ENCODE measurements around the gene DMPK.

The DMPK gene

DNA sequence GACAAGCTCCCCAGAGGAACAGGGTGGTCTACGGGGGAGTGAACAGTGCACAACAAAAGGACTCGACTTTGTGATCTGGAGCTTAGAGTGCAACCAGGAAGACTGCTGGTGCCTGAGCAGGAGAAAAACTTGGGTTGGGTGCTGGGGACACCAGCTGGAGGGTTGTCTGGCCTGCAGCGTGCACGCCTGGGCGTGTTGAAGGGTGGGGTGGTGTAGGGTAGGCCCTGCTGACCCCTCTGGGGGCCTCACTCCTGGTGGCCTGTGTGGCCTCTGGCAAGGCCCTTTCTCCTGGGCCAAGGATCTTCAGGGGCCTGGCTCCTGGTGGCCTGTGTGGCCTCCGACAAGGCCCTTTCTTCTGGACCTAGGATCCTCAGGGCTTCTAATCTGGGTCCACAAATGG, 37.5 kb upstream of the DMPK start:
- no peak for TF ChIP-seq ZNF274 (IDR thresholded peaks at IDR 0.05; ENCODE audit: low read depth, low read length)
- no peak overlapping the region for H3K4me3 ChIP-seq (ENCODE audit: low read length)

DNA sequence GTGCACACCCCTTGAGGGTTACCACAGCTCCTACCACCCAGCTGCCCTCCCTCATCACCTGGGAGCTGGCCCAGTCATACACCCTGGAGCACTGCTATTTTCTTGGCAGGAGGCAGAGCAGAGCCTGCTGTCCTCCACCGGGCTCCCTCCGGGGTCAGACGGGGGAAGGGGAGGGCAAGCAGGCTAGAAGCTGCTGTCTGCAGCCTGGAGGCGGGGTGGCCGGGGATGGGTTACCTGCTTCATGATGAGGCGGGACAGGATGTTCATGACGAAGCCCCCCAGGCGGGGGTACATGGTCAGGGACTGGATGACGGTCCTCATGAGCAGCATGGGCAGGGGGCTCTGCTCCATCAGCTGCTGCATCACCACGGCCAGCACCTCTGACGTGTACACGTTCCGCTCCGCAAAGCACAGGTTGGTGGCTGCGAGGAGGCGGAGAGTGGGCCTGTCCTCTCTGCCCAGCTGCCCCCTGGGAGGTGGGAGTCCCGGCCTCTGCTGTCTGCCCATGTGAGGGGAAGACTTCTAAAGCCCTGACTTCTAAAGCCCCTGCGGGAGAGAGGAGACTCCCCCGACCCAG, 35.5 kb upstream of the DMPK start:
- no peak overlapping the region for H3K4me3 ChIP-seq (ENCODE audit: low read length)

DNA sequence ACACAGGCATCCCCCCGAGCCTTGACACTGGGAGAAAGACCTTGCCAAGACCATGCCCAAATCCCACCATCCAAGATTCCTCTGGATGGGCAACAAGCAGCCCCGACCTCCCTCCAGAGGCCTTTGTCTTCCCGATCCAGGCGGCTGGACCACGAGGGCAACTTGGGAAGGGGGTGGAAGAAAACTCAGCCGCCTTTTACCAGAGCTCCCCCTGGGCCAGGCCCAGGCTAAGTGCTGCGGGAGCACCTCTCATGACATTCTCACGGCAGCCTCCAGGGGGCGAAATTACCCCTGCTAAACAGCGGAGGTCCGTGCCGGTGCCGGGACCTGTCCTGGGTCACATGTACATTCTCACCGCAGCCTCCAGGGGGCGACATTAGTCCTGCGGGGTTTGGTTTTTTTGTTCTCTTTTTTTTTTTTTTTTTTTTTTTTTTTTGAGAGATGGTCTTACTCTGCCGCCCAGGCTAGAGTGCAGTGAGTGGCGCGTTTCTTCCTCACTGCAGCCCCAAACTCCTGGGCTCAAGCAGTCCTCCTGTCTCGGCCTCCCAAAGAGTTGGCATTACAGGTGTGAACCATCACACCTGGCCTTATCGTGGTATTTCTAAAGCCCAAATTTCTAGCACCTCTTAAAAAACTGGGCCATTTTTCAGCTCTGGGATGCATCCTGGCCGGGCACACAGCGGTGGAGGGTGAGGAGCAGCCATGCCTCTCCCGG, 34.9 kb upstream of the DMPK start:
- TF ChIP-seq ZNF274 (IDR thresholded peaks at IDR 0.05; ENCODE audit: low read depth, low read length) = no peak
- no peak overlapping the region for H3K4me3 ChIP-seq (ENCODE audit: low read length)

More for the DNA sequence above, 35.5 kb upstream of the DMPK start:
- no peak for TF ChIP-seq ZNF274 (IDR thresholded peaks at IDR 0.05; ENCODE audit: low read depth, low read length)

DNA sequence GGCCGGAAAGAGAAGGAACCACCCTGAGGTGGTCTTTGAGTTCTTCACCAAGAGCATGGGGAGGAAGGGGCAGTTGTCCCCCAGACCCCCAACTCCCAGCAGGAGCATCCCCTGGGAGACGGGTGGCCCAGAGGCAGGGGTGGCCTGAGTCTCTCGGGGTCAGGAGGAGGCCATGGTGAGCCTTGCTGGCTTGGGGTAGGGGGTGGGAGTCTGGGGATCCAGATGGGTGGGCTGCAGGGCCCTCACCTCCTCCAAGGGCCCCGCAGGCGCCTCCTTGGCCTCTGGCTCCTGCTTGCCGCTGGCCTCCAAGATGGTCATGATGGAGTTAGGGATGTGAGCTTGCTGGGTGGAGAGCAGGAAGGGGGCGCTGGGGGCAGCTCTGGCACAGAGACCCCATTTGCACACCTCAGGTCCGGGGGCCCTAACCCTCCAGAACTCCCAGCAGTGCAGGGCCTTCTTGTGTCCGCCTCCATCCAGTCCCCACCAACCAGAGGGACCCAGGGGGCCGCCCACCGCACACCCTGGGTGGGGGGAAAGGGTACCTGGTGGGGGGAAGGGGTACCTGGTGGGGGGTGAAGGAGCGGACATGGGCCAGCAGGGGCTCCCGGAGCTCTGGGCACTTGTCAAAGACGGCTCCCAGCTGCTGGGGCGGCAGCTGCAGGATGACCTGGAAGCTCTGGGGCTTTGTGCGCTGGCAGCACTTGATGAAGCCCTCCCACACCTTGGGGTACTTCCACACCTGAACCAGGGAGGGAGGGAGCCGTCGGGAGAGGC, 34.1 kb upstream of the DMPK start:
- TF ChIP-seq ZNF274 (IDR thresholded peaks at IDR 0.05; ENCODE audit: low read depth, low read length) = no peak

DNA sequence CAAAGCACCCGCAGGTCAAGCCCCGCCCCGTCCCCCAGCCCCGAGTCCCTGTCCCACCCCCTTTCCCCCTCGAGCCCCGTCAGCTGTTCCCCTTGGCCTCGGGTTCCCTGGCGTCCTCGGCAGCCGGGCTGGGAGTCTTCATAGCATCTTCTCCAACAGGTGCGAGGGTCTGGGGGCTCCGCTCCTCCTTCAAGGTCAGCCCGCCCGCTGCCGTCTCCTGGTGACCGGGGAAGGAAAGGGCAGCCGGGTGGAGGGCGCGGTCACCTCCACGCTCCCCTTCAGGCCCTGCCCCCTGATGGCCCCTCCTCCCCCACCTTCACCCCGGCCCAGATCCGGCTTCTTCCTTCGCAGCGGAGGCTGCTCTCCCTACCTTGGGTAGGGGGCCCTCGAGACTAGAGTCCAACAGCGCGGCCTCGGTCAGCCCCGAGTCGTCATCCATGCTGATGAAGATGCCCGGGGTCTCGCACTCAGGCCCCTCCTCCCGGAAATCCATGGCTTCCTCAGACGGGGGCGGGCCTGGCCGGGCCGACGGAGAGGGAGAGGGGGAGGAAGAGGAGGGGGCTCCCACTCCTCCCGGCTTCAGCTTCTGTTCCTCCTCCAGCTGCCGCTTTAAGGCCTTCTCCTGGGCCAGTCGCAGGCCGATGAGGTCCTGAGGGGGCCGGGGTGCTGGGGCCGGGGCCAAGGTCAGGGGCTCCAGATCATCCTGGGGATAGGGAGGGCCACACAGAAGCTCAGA, 33.4 kb upstream of the DMPK start:
- H3K4me3 ChIP-seq (ENCODE audit: low read length) = no peak overlapping the region
- TF ChIP-seq ZNF274 (IDR thresholded peaks at IDR 0.05; ENCODE audit: low read depth, low read length) = no peak

More for the DNA sequence above, 34.1 kb upstream of the DMPK start:
- no peak overlapping the region for H3K4me3 ChIP-seq (ENCODE audit: low read length)

DNA sequence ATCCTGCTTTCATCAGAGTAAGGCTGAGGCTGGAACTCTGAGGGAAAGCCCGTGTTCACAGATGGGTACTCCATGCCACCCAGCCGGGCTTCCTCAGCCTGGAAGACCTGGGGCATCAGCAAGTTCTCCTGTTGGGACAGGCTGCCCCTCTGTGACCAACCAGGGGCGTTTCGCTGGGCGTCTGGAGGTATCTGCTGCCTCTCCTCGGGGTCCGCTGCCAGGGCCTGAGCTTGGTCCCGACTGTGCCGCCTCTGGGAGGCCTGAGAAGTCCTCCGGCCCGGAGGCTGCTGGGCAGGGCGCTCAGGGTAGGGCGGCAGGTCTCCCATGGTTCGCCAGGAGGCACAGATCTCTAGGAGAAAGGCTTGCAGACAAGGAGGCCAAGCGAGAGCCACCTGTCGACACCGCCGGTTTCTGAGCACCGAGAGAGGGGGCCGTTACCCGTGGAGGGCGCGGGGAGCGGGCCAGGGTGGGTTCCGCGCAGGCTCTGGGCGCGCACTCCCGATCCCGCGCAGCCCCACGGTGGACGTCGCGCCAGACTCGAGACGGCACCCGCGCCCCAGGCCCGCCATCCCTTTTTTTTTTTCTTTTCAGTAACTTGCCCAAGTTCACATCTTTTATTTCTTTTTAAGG, 32.7 kb upstream of the DMPK start, which contains the start of gene RSPH6A:
RSPH6A (minus strand) TSS at position 458 of the 630 bp plus-strand sequence; CDS start at position 326, 132 bp downstream.
- no peak within 1 kb of the TSS for H3K4me3 ChIP-seq (ENCODE audit: low read length)
- no peak for TF ChIP-seq ZNF274 (IDR thresholded peaks at IDR 0.05; ENCODE audit: low read depth, low read length)

DNA sequence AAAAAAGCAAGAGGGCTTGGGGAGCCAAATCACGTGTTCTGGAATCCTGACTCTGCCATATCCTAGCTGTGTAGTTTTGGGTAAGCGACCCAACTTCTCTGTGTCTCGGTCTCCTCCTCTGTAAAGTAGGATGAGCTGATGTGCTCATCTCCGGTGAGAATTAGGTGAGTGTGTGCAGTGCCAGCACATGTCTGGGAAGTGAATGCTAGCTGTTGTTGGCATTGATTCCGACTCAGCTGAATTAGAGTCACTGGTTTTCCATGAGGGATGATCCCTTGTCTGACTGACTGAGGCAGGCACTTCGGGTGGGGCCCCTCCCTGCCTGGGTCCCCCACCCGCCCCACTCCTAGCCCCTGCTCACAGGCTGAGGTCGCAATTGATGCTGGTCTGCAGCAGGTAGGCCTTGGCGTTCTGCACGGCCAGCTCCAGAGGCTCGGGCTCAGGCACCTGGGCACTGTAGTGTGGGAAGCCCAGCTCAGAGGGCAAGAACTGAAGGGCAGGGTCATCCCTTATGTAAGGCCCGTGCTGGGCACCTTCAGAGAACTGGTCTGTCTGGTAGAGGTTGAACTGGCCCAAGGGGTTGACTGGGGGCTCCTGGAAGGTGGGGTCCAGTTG, 32.0 kb upstream of the DMPK start:
- H3K4me3 ChIP-seq (ENCODE audit: low read length) = no peak overlapping the region
- TF ChIP-seq ZNF274 (IDR thresholded peaks at IDR 0.05; ENCODE audit: low read depth, low read length) = no peak

DNA sequence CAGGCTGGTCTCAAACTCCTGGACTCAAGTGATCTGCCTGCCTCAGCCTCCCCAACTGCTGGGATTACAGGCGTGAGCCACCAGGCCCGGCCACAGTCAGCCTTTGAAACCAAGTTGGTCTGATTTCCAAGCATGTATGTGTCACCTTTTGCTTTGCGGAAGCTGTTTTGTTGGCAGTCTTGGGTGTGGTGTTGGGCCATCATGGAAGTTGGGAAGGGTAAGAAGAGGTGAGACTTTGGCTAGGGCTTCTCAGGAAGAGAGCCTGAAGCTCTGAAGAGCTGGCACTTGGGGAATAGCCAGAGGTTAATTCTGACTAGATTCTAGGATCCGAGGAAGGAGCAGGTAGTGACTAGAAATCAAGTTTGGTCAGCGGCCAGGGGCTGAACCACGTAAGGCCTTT, 30.0 kb upstream of the DMPK start:
- no peak overlapping the region for H3K4me3 ChIP-seq (ENCODE audit: low read length)
- TF ChIP-seq ZNF274 (IDR thresholded peaks at IDR 0.05; ENCODE audit: low read depth, low read length) = no peak

DNA sequence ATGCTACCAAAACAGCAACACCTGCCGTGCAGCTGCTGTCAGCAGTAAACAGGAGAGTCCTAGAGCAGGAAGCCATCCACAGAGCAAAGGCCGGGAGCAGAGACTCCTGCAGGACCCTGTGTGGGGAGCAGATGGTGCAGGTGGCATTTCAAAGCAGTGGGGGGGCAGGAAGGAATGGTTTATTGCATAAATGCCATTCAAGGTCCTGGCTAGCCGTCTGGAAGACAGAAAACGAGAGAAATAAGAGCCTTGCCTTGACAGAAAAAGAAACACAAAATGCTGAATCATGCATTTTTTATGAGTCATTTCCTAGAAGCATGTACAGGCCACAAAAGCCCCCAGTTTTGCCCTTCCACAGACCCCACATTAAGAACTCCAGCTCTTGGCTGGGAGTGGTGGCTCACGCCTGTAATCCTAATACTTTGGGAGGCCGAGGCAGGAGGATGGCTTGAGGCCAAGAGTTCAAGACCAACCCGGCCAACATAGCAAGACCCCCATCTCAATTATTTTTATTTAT, 27.4 kb upstream of the DMPK start:
- no peak overlapping the region for H3K4me3 ChIP-seq (ENCODE audit: low read length)
- TF ChIP-seq ZNF274 (IDR thresholded peaks at IDR 0.05; ENCODE audit: low read depth, low read length) = no peak

DNA sequence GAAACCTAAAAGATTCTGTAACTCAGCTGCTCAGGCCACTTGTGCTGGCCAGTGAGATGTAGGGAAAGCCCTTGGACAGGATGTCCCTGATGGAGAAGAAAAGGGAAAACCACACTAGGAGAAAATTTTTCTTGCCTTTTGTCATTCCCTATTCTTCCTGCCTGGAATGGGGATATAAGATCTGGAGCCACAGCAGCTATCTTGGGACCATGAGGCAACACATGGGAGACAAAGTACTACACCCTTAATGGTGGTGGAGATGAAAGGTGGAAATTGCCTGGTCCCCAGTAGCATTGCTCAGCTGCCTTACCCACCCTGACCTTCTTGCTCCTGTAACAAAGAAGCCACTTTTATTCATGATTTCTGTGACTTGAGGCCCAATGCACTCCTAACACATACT, 23.4 kb upstream of the DMPK start:
- no peak overlapping the region for H3K4me3 ChIP-seq (ENCODE audit: low read length)
- no peak for TF ChIP-seq ZNF274 (IDR thresholded peaks at IDR 0.05; ENCODE audit: low read depth, low read length)

DNA sequence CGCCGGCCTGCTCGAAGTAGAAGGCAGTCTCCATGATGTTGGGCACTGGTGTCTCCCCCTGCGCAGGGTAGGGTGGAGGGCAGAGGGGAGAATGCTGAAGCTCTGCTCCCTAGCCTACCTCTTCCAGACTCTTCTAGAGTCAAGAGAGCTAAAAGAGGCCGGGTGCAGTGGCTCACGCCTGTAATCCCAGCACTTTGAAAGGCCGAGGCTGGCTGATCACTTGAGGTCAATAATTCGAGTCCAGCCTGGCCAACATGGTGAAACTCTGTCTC, 22.6 kb upstream of the DMPK start:
- H3K4me3 ChIP-seq (ENCODE audit: low read length) = no peak overlapping the region
- no peak for TF ChIP-seq ZNF274 (IDR thresholded peaks at IDR 0.05; ENCODE audit: low read depth, low read length)

DNA sequence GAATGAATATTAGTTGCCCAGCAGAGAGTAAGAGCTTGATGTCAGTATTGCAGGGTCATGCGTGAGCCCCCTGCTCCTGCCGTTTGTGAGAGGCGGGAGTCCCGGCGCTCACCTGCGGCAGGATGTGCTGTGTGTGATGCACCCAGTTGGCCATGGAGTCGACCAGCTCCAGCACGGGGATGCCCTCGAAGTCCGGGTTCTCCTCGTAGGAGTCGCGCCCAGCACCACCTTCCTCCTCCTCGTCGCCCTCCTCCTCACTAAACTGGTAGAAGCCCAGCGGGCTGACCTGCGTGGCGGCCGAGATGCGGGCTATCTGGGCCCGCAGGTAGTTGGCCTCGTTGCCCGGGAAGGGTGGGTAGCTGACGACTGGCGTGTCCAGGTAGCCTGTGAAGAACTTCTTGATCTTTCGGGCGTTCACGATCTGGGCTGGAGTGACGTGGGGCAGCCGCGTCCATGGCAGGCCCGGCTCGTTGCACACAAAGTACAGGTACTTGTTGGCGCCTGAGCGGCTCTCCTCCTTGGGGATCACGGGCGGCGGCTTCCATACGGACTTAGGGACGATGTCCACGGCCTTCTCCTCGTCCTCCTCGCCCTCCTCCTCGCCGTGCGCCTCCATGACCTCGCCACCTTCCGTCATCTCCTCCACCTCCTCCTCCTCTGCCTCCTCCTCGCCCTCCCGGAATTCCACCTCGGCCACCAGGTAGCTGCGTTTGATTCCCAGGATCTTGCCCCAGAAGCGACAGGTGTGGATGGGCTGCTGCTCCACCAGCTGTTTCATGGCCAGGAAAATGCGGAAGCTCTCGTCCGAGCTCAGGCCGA, 22.1 kb upstream of the DMPK start:
- no peak for TF ChIP-seq ZNF274 (IDR thresholded peaks at IDR 0.05; ENCODE audit: low read depth, low read length)
- no peak overlapping the region for H3K4me3 ChIP-seq (ENCODE audit: low read length)
